Dermis blood vessel endothelial cell (primary cell): Measurements from ENCODE around the gene MYCT1. TPM values are rescaled to one million over a fixed set of nuclear protein-coding genes. Genes with fewer than 3 reads are reported as not detected.
A peak's percentile ranks its signal among the peaks of the same experiment; 100 is the strongest.
"Not testable (repeated sequence)": the region's sequence is repeated elsewhere in the genome, so short reads cannot be mapped to it uniquely, and the experiment has no call there.

Source experiments
- DNase-seq: peaks from one replicate; pipeline ENCODE4 v3.0.0; 2010
- total RNA-seq: library from RNA; depleted of rRNA; stranded (reverse); fragments of >200 nt; gene quantifications from 2 replicates; pipeline ENCODE4 v1.2.3, GENCODE V29; 2014

MYCT1 gene
- 112 and 162 TPM in 2 replicates for total RNA-seq

GRCh38 chr6:152697634-152698033 is at the start of gene MYCT1:
MYCT1 (plus strand) TSS chr6:152697897; CDS start chr6:152697903, 6 bp downstream.
- DNase-seq, result peak; percentile 98

- no peak for DNase-seq
These were observed 49.6 kb upstream of the MYCT1 start for GRCh38 chr6:152648105-152648504.

- no peak for DNase-seq
These were observed 45.7 kb upstream of the MYCT1 start for GRCh38 chr6:152651986-152652385.

- DNase-seq, result no peak
These were observed 35.9 kb upstream of the MYCT1 start for GRCh38 chr6:152661776-152662175.

GRCh38 chr6:152669895-152670294 is 27.8 kb upstream of the MYCT1 start:
- peak; percentile 64 for DNase-seq

GRCh38 chr6:152671171-152671570 is 26.5 kb upstream of the MYCT1 start:
- peak; percentile 45 for DNase-seq

- DNase-seq, result peak; percentile 69
These were observed 24.5 kb upstream of the MYCT1 start for GRCh38 chr6:152673236-152673635.

GRCh38 chr6:152680151-152680550 is 17.5 kb upstream of the MYCT1 start:
- DNase-seq, result no peak

GRCh38 chr6:152680879-152681517 is 16.7 kb upstream of the MYCT1 start:
- no peak for DNase-seq

- no peak for DNase-seq
These were observed 15.6 kb upstream of the MYCT1 start for GRCh38 chr6:152682141-152682540.

GRCh38 chr6:152682935-152683334 is 14.8 kb upstream of the MYCT1 start:
- DNase-seq, result not testable (repeated sequence)

- DNase-seq, result no peak
These were observed 11.9 kb upstream of the MYCT1 start for GRCh38 chr6:152685819-152686218.

- DNase-seq, result peak; percentile 80
These were observed 2.2 kb upstream of the MYCT1 start for GRCh38 chr6:152695372-152696045.

GRCh38 chr6:152696522-152696921 is 1.2 kb upstream of the MYCT1 start:
- DNase-seq, result peak; percentile 81

GRCh38 chr6:152698692-152699091 is 995 bp downstream of the MYCT1 start:
- DNase-seq, result peak; percentile 68

- DNase-seq, result peak; percentile 62
These were observed 2.7 kb downstream of the MYCT1 start for GRCh38 chr6:152700427-152700826.

GRCh38 chr6:152701081-152701862 is 3.6 kb downstream of the MYCT1 start:
- peak; percentile 63 for DNase-seq

GRCh38 chr6:152701863-152702401 is 4.2 kb downstream of the MYCT1 start:
- peak; percentile 38 for DNase-seq

- DNase-seq, result not testable (repeated sequence)
These were observed 6.1 kb downstream of the MYCT1 start for GRCh38 chr6:152703750-152704149.

- DNase-seq, result no peak
These were observed 7.6 kb downstream of the MYCT1 start for GRCh38 chr6:152705327-152705726.

- no peak for DNase-seq
These were observed 18.6 kb downstream of the MYCT1 start for GRCh38 chr6:152716322-152716721.

GRCh38 chr6:152720974-152721373 is 23.3 kb downstream of the MYCT1 start:
- peak; percentile 88 for DNase-seq

- no peak for DNase-seq
These were observed 24.3 kb downstream of the MYCT1 start for GRCh38 chr6:152721956-152722355.
